Ammon's horn (tissue), 1 donor: ENCODE data around the gene CBLN3.

Source experiments
- DNase-seq: peaks from one replicate; pipeline ENCODE4 v3.0.0-alpha.2; 2016; ENCODE audit warnings: low spot score

Gene CBLN3

GRCh38 chr14:24379907-24380730 lies 49.3 kb downstream of the CBLN3 start:
- DNase-seq: no peak

GRCh38 chr14:24378981-24379906 lies 50.2 kb downstream of the CBLN3 start:
- no peak for DNase-seq

- DNase-seq: no peak
These were observed 51.1 kb downstream of the CBLN3 start for GRCh38 chr14:24378327-24378726.

GRCh38 chr14:24377657-24378056 lies 51.8 kb downstream of the CBLN3 start:
- DNase-seq: no peak

DNA sequence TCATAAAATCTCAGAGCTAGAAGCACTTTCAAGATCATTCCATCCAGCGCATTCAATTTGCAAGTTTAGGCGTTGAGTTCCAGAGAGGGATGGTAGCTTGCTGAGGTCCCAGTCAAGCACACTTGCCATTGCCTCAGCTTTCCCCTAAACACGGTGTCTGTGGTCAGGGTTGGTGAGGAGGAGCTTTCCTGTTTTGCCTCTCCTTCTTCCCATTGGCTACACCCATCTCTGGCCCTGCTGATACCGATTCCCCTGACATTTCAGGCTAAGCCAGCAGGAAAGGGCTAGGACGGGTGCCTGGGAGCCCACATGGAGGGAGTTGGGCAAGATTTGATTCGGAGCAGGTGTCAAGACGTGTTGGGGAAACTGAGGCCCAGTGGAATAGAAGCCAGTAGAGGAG lies 52.3 kb downstream of the CBLN3 start:
- no peak for DNase-seq
